Naive thymus-derived CD4-positive, alpha-beta T cell (primary cell): ENCODE measurements around the gene EPB41L2. TPM values are rescaled to one million over a fixed set of nuclear protein-coding genes. Genes with fewer than 3 reads are reported as not detected.
"Not testable (repeated sequence)": the region's sequence is repeated elsewhere in the genome, so short reads cannot be mapped to it uniquely, and the experiment has no call there.

ENCODE experiments used
- ATAC-seq: fragments of 150-1000 bp; cut with Tn5 transposase; 2 replicates; pipeline ENCODE4 v1.10.0; 2021; ENCODE audit warnings: mild to moderate bottlenecking, moderate library complexity
- CTCF ChIA-PET: fragments of 350-600 bp; sonication (Branson Sonifier 250); formaldehyde crosslinking; loops from one replicate; lab custom pipeline; 2021; ENCODE audit warnings: antibody characterized with exemption; lab: Charles Lee
- POLR2A ChIA-PET: fragments of 350-600 bp; sonication (Branson Sonifier 250); formaldehyde crosslinking; loops from one replicate; lab custom pipeline; 2021; ENCODE audit warnings: antibody characterized with exemption, inconsistent platforms; lab: Charles Lee
- DNase-seq, 9 donors: peaks; one replicate each; pipeline versions ENCODE4 v3.0.0 to v3.0.0-alpha.2; 2020 to 2022; ENCODE audit warnings: mixed read lengths in 1 of 9
- H3K27ac ChIP-seq: one replicate; pipeline ENCODE4 v1.7.0; 2013; ENCODE audit warnings: mild to moderate bottlenecking, low read depth, low read length, moderate library complexity
- H3K27me3 ChIP-seq, 2 donors: one replicate each; pipeline ENCODE4 v1.7.0; 2013; ENCODE audit warnings: low read length in 2 of 2, mild to moderate bottlenecking in 2 of 2, moderate library complexity in 2 of 2; ENCODE audit not compliant: control insufficient read depth in 2 of 2, insufficient read depth in 2 of 2
- H3K36me3 ChIP-seq, 3 experiments: 1 replicate in 2 of 3; 2 replicates in 1 of 3; pipeline ENCODE4 v1.7.0; 2013; ENCODE audit warnings: low read length in 3 of 3, mild to moderate bottlenecking in 3 of 3, moderate library complexity in 1 of 3; ENCODE audit not compliant: insufficient read depth in 3 of 3, control insufficient read depth in 2 of 3
- H3K4me1 ChIP-seq, 2 donors: one replicate each; pipeline ENCODE4 v1.7.0; 2013; ENCODE audit warnings: low read length in 2 of 2, mild to moderate bottlenecking in 2 of 2, moderate library complexity in 1 of 2; ENCODE audit not compliant: control insufficient read depth in 2 of 2, insufficient read depth in 2 of 2
- H3K4me3 ChIP-seq: 2 replicates; pipeline ENCODE4 v1.7.0; 2013; ENCODE audit warnings: mild to moderate bottlenecking, low read length
- H3K9me3 ChIP-seq, 3 experiments: 1 replicate in 2 of 3; 2 replicates in 1 of 3; pipeline ENCODE4 v1.7.0; 2013; ENCODE audit warnings: low read length in 3 of 3; ENCODE audit not compliant: control insufficient read depth in 2 of 3
- H3K27ac Mint-ChIP-seq, 9 donors: one replicate each; pipeline ENCODE4 v1.8.0; 2020 to 2022; ENCODE audit warnings: mixed read lengths in 9 of 9, mild to moderate bottlenecking in 8 of 9, moderate library complexity in 5 of 9, inconsistent platforms in 2 of 9
- H3K27me3 Mint-ChIP-seq, 5 donors: one replicate each; pipeline ENCODE4 v1.8.0; 2021 to 2022; ENCODE audit warnings: mixed read lengths in 5 of 5, mild to moderate bottlenecking in 1 of 5
- H3K36me3 Mint-ChIP-seq, 5 donors: one replicate each; pipeline ENCODE4 v1.8.0; 2020 to 2022; ENCODE audit warnings: mixed read lengths in 5 of 5, mild to moderate bottlenecking in 3 of 5, inconsistent platforms in 1 of 5
- H3K4me1 Mint-ChIP-seq, 7 donors: one replicate each; pipeline ENCODE4 v1.8.0; 2020 to 2022; ENCODE audit warnings: mixed read lengths in 7 of 7, mild to moderate bottlenecking in 3 of 7, inconsistent platforms in 1 of 7
- H3K4me3 Mint-ChIP-seq, 10 donors: one replicate each; pipeline ENCODE4 v1.8.0; 2020 to 2022; ENCODE audit warnings: mild to moderate bottlenecking in 10 of 10, mixed read lengths in 10 of 10, moderate library complexity in 6 of 10, inconsistent platforms in 2 of 10
- H3K9me3 Mint-ChIP-seq, 11 donors: one replicate each; pipeline ENCODE4 v1.8.0; 2020 to 2022; ENCODE audit warnings: mixed read lengths in 11 of 11, mild to moderate bottlenecking in 4 of 11, inconsistent platforms in 1 of 11, moderate library complexity in 1 of 11
- intact Hi-C, 2 donors: fragments of 100-400 bp; cut with micrococcal nuclease; formaldehyde crosslinking; loops; one replicate each; pipeline ENCODE4 v1.15.1; 2023
- polyA plus RNA-seq, 2 donors: library from polyadenylated mRNA; unstranded; fragments of 300-500 nt; fragmentation: Illumina TruSeq; gene quantifications; one replicate each; pipeline ENCODE4 v1.2.3, GENCODE V29; 2021
- total RNA-seq, 6 experiments: library from RNA in 5 of 6; stranded (reverse) in 5 of 6; gene quantifications; 1 replicate in 5 of 6; 2 replicates in 1 of 6; pipeline ENCODE4 v1.2.3 and lab custom pipeline; 2021 to 2026

The EPB41L2 gene
- total and polyA plus RNA-seq, 7 experiments from 2014 or later = 4.6 to 26.9 (median 12.3) TPM

GRCh38 chr6:131096786-131097185 lies 33.7 kb upstream of the EPB41L2 start:
- Mint-ChIP-seq H3K4me1 (no peaks in the 10 kb centered on the region), H3K36me3 (peaks cover 0 to 5% (median 0%) of the 10 kb centered on the region in 5 donors), H3K27ac (no peak overlapping the region), H3K27me3 (peaks cover 0 to 7% (median 4%) of the 10 kb centered on the region in 5 donors), H3K4me3 (no peak overlapping the region), H3K9me3 (peaks cover 0 to 21% (median 10%) of the 10 kb centered on the region in 11 donors)
- no peaks in the 10 kb centered on the region for H3K4me1 ChIP-seq
- DNase-seq = no peak
- H3K4me3 ChIP-seq = no peak overlapping the region
- intact Hi-C loops = no loop called here
- H3K36me3 ChIP-seq = no peaks in the 10 kb centered on the region
- ChIA-PET CTCF (no interaction called here), POLR2A (no interaction called here)
- H3K27ac ChIP-seq = no peak overlapping the region
- no peaks in the 10 kb centered on the region for H3K9me3 ChIP-seq
- H3K27me3 ChIP-seq = no peaks in the 10 kb centered on the region
- no peak for ATAC-seq

GRCh38 chr6:131093334-131093733 lies 30.3 kb upstream of the EPB41L2 start:
- Histone ChIP-seq H3K9me3 (no peaks in the 10 kb centered on the region), H3K27me3 (no peaks in the 10 kb centered on the region), H3K4me1 (no peaks in the 10 kb centered on the region), H3K4me3 (no peak overlapping the region), H3K27ac (no peak overlapping the region), H3K36me3 (no peaks in the 10 kb centered on the region)
- peaks cover 0 to 11% (median 4%) of the 10 kb centered on the region in 5 donors for H3K27me3 Mint-ChIP-seq
- CTCF ChIA-PET = no interaction called here
- no peaks in the 10 kb centered on the region for H3K4me1 Mint-ChIP-seq
- H3K9me3 Mint-ChIP-seq = peaks cover 0 to 42% (median 15%) of the 10 kb centered on the region in 11 donors
- H3K27ac Mint-ChIP-seq = no peak overlapping the region
- DNase-seq = no peak
- no peak for ATAC-seq
- POLR2A ChIA-PET = no interaction called here
- intact Hi-C loops = no loop called here
- H3K4me3 Mint-ChIP-seq = no peak overlapping the region
- peaks cover 0 to 4% (median 0%) of the 10 kb centered on the region in 5 donors for H3K36me3 Mint-ChIP-seq

- ATAC-seq, H3K27me3 ChIP-seq, intact Hi-C loops, CTCF ChIA-PET, H3K27ac Mint-ChIP-seq, H3K4me1 ChIP-seq, POLR2A ChIA-PET, H3K4me1 Mint-ChIP-seq, H3K9me3 ChIP-seq, H3K36me3 Mint-ChIP-seq, DNase-seq, H3K4me3 Mint-ChIP-seq, H3K27ac ChIP-seq, H3K36me3 ChIP-seq, H3K4me3 ChIP-seq: not testable (repeated sequence)
- Mint-ChIP-seq H3K27me3 (peaks cover 0 to 11% (median 5%) of the 10 kb centered on the region in 5 donors), H3K9me3 (peaks cover 0 to 46% (median 16%) of the 10 kb centered on the region in 11 donors)
These were observed 28.9 kb upstream of the EPB41L2 start for GRCh38 chr6:131091944-131092343.

- Mint-ChIP-seq H3K27me3 (peaks cover 0 to 18% (median 6%) of the 10 kb centered on the region in 5 donors), H3K36me3 (peaks cover 0 to 13% (median 10%) of the 10 kb centered on the region in 5 donors), H3K9me3 (peaks cover 0 to 55% (median 18%) of the 10 kb centered on the region in 11 donors)
- CTCF ChIA-PET, H3K4me3 ChIP-seq, POLR2A ChIA-PET, H3K4me1 Mint-ChIP-seq, H3K4me3 Mint-ChIP-seq, intact Hi-C loops, H3K27ac Mint-ChIP-seq, H3K9me3 ChIP-seq, ATAC-seq, H3K4me1 ChIP-seq, H3K27ac ChIP-seq, DNase-seq, H3K27me3 ChIP-seq, H3K36me3 ChIP-seq: not testable (repeated sequence)
These were observed 27.3 kb upstream of the EPB41L2 start for GRCh38 chr6:131090339-131090738.

GRCh38 chr6:131084982-131085381 lies 21.9 kb upstream of the EPB41L2 start:
- Histone ChIP-seq H3K4me1 (no peaks in the 10 kb centered on the region), H3K36me3 (no peaks in the 10 kb centered on the region), H3K4me3 (no peak overlapping the region), H3K27ac (no peak overlapping the region), H3K27me3 (no peaks in the 10 kb centered on the region), H3K9me3 (no peaks in the 10 kb centered on the region)
- ATAC-seq = no peak
- Mint-ChIP-seq H3K36me3 (peaks cover 0 to 13% (median 10%) of the 10 kb centered on the region in 5 donors), H3K27ac (no peak overlapping the region), H3K4me1 (no peaks in the 10 kb centered on the region), H3K27me3 (peaks cover 0 to 16% (median 5%) of the 10 kb centered on the region in 5 donors), H3K9me3 (peaks cover 0 to 24% (median 6%) of the 10 kb centered on the region in 11 donors), H3K4me3 (peak overlapping the region in 1 of 10 donors; percentile 19)
- no peak for DNase-seq
- intact Hi-C loops = no loop called here
- POLR2A ChIA-PET = interaction anchor here (0.9 kb wide), 1 partner anchor 10 kb away, joined by 3 read pairs; no protein-coding TSS in a partner anchor
- CTCF ChIA-PET = no interaction called here

- CTCF ChIA-PET = interaction anchor here (0.7 kb wide), 1 partner anchor 22 kb away, joined by 3 read pairs; no protein-coding TSS in a partner anchor
- ATAC-seq (no peak), DNase-seq (no peak)
- POLR2A ChIA-PET = no interaction called here
- Histone ChIP-seq H3K27me3 (no peaks in the 10 kb centered on the region), H3K4me1 (no peaks in the 10 kb centered on the region), H3K9me3 (no peaks in the 10 kb centered on the region), H3K27ac (no peak overlapping the region), H3K4me3 (no peak overlapping the region), H3K36me3 (no peaks in the 10 kb centered on the region)
- Mint-ChIP-seq H3K27me3 (peaks cover 0 to 6% (median 5%) of the 10 kb centered on the region in 5 donors), H3K27ac (no peak overlapping the region), H3K36me3 (peaks cover 0 to 16% (median 10%) of the 10 kb centered on the region in 5 donors), H3K4me1 (no peaks in the 10 kb centered on the region), H3K4me3 (no peak overlapping the region), H3K9me3 (peaks cover 0 to 14% (median 5%) of the 10 kb centered on the region in 11 donors)
- intact Hi-C loops = no loop called here
These were observed 20.6 kb upstream of the EPB41L2 start for GRCh38 chr6:131083687-131084086.

GRCh38 chr6:131082335-131082734 lies 19.3 kb upstream of the EPB41L2 start:
- Mint-ChIP-seq H3K9me3 (peaks cover 0 to 11% (median 3%) of the 10 kb centered on the region in 11 donors), H3K27me3 (peaks cover 0 to 9% (median 5%) of the 10 kb centered on the region in 5 donors), H3K36me3 (peaks cover 0 to 12% (median 9%) of the 10 kb centered on the region in 5 donors), H3K4me1 (no peaks in the 10 kb centered on the region), H3K27ac (no peak overlapping the region), H3K4me3 (no peak overlapping the region)
- Histone ChIP-seq H3K27me3 (no peaks in the 10 kb centered on the region), H3K9me3 (no peaks in the 10 kb centered on the region), H3K36me3 (no peaks in the 10 kb centered on the region), H3K27ac (no peak overlapping the region), H3K4me3 (no peak overlapping the region), H3K4me1 (no peaks in the 10 kb centered on the region)
- ChIA-PET POLR2A (interaction anchor here (0.6 kb wide), 1 partner anchor 581 kb away, joined by 4 read pairs; no protein-coding TSS in a partner anchor), CTCF (interaction anchor here (0.7 kb wide), 1 partner anchor 1258 kb away, joined by 3 read pairs; no protein-coding TSS in a partner anchor)
- intact Hi-C loops = no loop called here
- DNase-seq = no peak
- no peak for ATAC-seq
